ENCODE measurements around the gene RPL22L1.

DNA sequence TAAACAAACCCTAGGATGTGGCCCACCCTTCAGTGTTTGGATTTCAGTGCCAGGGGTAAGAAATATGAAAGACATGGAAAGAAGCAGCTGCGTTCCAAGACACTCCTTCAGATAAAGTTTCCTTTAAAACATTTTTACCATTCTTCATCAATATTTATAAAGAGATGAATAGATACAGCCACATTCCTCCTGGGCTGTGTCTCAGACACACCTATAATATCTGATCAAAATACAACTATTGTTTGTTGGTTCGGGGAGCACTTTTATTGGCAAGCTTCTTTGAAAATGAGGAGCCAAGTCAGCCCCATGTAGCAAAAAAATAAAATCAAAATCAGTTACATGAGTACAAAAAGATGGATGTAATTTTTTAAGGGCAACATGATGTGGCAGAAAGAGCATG, 53.2 kb downstream of the RPL22L1 start:
- TF ChIP-seq CTCF (IDR thresholded peaks at IDR 0.05) (no peak), EZH2 (IDR thresholded peaks at IDR 0.05; ENCODE audit: borderline replicate concordance, insufficient read depth, low read depth, low read length, poor library complexity, severe bottlenecking) (no peak)
